ENCODE results near the gene SSTR5.
"Not testable (repeated sequence)": the region's sequence is repeated elsewhere in the genome, so short reads cannot be mapped to it uniquely, and the experiment has no call there.

SSTR5 gene

DNA sequence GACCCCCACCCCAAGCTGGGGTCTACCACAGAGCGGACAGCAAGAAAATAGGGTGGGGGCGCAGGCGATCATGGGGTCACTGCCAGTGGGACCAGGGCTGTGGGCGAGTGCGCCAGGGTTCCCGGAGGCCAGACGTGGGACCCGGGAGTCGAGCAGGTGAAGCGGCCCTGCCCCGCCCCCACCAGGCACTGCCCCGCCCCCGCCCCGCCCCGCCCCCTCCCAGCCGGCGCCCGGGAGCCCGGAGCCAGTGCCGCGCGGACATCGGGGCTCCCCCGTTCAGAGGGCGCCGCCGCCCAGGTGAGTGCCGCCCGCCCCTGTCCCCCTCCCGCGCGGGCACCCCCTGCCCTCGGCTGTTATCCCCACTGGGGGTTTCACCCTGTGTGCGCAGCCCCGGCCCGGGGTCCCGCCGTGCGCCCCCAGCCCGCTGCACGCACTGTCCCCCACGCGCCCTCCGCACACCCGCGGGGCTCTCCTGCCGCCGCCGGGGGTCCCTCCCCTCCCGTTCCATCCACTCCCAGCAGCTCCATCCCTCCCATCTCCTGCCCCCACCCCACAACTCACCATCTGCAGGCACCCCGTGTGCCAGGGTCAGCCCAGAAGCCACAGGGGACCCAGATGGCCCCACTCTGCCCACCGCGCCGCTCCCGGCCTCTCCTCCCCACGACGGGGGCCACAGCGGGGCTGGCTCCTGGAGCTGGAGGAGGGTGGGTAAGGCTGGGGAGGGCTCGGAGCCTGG, at the start of gene SSTR5:
SSTR5 (plus strand) TSS at position 222 of the 736 bp plus-strand sequence. CDS start 6,122 bp downstream, outside the sequence.
- DNase-seq, result no peak

DNA sequence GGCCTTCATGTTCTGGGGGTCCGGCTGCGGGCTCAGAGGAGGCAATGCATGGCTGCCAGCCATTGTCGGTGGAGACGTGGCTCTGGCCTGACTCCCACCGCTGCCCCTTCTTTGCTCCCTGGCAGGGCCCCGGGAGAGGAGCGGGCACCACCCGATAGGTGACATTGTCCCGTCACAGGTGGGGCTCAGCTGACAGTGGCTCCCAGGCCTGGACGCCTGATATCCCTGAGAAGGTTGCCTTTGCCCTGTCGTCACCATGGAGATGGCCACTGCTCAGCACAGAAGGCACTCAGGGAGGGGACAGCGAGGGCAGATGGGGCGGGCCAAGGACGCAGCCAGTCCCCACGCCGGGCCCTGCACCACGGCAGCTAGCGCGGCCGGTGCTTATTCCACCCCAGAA, 48.4 kb upstream of the SSTR5 start:
- no peak for DNase-seq

DNA sequence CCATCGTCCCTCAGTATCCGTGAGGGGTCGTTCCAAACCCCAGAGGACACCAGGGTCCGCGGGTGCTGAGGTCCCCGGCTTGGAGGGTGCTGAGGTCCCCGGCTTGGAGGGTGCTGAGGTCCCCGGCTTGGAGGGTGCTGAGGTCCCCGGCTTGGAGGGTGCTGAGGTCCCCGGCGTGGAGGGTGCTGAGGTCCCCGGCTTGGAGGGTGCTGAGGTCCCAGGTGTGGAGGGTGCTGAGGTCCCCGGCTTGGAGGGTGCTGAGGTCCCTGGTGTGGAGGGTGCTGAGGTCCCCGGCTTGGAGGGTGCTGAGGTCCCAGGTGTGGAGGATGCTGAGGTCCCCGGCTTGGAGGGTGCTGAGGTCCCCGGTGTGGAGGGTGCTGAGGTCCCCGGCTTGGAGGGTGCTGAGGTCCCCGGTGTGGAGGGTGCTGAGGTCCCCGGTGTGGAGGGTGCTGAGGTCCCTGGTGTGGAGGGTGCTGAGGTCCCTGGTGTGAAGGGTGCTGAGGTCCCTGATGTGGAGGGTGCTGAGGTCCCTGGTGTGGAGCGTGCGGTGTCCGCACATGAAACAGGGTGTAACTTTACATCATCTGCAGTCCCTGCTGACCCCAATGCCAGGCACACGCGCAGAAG, 47.3 kb upstream of the SSTR5 start:
- not testable (repeated sequence) for DNase-seq

DNA sequence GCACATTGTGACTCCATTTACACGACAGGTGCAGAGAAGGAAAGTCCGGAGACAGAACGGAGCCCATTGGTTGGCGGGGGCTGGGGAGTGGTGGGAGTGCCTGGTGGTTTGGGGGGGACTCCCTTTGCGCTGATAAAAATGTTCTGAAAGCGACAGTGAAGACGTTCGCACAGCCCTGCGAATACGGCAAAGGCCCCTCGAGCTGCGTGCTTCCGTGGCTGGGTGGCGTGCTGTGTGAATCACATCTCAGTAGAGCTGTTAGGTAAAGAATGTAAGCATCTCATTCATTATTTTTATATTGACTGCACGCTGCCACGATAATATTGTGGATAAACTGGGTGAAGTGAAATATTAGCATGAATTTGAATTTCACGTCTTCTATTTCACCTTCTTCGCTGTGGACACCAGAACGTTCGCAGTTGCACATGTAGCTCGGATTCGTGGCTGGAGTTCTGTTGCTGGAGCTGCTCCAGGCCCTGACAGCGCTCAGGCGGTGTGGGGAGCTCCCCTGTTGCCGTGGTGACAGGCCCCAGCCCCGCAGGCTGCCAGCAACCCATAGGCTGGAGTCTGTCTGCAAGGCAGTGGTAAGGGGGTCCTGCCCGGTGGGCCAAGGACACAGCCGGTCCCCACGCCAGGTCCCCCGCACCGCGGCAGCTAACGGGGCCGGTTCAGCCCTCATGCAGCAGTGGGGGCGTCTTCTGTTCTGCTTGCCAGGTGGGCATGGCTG, 46.3 kb upstream of the SSTR5 start:
- no peak for DNase-seq

DNA sequence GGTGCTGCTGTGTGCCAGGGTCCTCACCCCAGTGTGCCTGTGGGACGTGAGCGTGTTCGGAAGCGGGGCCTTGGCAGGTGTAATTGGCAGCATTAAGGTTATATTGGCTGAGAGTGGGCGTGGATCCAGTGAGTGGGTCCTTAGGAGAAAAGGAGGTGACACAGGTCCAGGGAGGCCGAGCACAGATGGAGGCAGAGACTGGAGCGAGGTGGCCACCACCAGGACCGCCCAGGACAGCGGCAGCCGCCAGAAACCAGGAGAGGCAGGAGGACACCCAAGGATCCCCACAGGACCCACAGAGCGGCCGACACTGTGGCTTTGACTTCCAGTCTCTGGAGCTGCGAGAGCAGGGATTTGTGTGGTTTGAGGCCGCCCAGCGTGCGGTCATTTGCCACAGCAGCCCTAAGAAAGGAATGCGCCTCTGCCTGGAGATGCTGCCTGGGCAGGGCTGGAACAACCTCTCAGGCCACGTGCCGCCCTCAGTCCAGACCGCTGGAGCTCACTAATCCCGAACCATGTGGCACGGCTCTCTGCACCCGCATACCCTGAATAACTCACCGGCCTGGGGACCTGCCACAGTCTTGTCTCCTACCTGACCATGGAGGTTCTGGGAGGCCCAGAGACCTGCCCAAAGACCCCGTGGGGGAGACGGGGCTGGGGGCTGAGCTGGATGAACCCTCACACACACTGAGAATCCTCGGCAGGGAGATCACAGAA, 45.6 kb upstream of the SSTR5 start:
- DNase-seq, result no peak

DNA sequence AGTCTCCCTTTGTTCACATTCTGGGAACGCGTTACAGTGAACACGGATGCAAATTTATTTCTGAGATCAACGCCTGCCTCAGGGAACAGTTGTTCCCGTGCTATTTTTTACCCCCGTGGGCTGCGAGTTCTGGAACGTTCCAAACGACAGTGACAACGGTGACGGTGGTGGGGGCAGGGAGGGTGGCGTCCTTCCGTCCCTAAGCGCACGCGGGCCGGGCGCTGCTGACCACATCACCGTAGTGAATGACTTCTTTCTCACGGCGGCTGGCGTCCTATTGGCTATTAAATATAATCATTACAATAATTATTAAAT, 45.1 kb upstream of the SSTR5 start:
- no peak for DNase-seq

DNA sequence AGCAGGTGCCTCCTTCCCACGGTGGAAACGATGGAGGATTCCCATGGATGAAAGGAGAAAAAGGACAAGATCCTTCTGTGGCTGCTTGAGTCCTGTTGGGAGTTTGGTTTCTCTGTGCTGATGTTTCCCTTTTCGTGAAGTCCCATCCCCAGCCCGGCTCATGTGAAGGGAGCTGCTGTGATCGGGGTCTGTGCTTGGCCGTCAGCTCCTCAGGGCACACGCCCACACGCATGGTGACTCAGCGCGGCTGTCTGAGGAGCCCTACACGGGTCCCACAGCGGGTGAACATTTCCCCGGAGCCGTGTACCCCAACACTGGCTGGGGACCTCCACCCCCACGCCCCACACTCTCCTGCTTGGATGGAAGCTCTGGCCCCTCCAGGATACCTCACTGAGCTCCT, 44.5 kb upstream of the SSTR5 start:
- no peak for DNase-seq

DNA sequence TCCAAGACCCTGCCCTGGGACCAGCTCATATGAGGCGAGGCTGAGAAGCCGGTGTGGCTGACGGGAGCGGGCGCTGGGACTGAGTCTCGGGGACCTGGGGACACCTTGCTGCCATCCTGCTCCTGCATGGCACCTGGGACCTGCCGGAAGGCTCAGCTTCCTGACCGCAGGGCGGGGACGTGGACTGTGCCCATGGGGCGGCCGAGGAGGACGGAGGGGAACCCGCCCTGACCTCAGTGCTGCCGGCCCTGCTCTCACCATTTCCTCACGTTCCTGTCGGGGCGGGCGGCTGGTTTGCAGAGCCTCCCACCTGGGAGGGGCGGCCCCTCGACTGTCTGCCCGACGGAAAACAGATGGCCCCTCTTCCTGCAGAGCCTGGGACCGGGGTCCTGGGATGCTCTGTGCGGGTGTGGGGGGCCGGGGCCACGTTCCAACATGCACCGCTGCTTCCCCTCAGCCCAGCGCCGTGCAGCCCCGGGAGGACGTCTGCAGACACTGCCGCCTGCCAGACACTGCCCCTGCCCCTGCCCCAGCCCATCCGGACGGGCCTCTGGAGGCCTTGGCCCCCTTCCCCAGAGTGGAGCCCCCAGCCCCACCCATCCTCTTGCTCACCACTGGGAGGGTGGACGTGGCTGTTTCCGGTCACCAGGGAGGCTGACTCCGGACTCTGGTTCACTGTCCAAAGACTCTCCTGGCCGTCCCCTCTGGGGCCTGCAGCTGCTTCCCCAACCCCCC, 43.9 kb upstream of the SSTR5 start:
- no peak for DNase-seq

DNA sequence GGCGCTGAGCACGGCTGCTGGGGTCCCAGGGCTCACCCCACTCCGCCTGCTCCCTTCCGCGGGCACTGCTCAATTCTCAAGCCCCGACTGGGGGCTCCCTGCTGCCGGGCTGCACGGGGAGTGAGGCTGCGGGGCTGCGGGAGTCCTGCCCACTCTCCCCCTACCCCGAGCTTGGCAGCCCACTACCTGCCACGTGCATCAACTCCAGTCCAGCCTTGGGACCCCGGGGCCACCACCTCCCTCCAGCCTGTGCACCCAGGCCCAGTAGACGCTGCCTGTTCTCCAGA, 43.3 kb upstream of the SSTR5 start:
- no peak for DNase-seq

DNA sequence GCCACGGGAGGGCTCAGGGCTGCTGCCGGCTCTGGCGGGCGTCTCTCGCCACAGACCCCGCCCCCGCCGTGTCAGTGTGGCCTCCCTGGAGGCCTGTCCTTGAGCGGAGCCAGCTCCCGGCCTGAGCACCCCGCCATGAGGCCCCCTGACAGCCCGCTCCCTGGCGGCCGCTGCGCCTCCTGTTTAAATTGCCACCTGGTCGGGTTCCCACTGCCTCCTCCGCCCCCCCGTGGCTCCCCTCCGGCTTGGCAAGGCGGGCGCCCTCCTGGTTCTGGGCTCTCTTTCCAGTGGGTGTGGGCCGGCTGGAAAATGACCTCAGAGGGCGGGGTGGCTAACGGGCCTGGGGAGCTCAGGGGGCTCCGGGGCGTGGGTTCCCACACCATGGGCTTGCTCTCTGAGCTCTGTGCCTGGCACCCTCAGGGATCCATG, 42.1 kb upstream of the SSTR5 start:
- DNase-seq, result no peak

DNA sequence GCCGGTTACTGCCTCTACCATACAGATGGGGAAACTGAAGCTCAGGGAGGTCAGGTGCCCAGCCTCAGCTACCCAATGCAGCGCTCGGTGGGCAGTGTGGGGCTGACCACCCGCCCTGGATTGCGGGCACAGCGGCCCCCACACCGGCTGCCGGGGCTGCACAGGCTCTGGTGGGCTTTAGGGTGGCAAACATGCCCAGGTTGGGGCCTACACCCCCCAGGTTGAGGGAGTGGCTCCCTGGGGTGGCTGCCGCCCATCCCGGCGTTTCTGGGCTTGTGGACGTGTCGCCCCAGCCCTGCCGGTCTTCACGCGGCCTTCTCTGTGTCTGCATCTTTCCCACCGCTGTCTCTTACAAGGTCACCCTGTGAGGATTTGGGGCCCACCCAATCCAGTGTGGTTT, 40.9 kb upstream of the SSTR5 start:
- no peak for DNase-seq

DNA sequence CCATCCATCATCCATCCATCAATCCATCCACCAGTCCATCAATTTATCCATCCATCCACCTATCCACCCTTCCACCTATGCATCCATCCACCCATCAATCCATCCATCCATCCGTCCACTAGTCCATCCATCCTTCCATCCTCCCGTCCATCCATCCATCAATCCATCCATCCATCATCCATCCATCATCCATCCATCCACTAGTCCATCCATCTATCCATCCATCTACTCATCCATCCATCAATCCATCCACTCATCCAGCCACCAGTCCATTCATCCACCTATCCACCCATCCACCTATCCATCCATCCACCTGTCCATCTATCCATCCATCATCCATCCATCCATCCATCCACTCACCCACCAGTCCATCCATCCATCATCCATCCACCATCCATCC, 39.9 kb upstream of the SSTR5 start:
- no peak for DNase-seq

DNA sequence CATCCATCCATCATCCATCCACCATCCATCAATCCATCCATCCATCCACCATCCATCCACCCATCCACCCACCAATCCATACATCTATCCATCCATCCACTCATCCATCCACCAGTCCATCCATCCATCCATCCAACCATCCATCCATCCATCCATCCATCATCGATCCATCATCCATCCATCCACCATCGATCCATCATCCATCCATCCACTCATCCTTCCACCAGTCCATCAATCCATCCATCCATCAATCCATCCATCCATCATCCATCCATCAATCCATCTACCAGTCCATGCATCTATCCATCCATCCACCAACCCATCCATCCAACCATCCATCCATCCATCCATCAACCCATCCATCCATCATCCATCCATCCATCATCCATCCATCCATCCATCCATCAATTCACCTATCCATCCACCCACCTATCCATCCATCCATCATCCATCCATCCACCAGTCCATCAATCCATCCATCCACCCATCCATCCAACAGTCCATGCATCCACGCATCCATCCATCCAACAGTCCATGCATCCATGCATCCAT, 39.3 kb upstream of the SSTR5 start:
- DNase-seq, result no peak

DNA sequence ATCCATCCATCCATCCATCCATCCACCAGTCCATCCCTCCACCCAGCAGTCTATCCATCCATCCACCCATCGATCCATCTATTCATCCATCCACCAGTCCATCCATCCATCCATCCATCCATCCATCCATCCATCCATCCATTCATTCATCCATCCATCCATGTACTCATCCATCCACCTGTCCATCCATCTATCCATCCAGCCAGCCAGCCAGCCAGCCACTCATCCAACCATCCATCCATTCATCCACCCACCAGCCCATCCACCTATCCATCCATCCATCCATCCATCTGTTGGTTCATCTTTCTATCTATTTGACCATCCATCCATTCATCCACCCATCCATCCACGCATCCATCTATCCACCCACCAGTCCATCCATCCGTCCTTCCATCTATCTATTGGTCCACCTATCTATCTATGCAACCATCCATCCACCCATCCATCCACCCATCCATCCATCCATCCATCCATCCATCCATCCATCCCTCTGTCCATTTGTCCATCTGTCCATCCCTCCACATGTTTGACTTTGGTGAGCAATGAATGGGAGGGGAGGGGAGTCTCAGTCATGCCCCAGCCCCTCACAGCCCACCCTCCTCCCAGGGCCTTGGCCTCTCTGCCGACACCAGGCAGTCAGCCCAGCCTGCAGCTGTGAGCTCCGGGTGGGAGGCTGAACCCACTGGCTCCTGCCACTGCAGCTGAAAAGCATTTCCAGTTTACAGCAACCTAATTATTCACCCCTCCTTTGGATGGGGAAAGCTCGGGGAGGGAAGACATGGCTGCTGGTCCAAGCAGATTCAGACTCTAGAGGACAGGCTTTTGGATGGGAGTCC, 38.1 kb upstream of the SSTR5 start:
- no peak for DNase-seq

DNA sequence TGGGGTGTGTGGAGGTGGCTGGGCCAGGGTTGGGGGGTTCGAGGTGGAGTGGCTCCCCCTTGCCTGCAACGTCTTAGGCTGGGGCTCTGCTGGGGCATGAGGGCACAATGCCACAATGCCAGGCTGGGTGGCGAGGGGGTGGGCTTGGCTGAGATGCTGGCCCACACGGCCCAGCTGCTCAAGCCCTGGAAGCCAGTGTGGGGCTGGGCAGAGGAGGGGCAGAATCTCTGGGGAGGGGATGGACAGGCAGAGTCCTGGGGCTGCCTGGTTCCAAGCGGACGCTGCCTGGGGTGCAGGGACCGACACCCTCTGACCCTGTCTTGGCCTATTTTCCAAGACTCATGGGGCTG, 37.5 kb upstream of the SSTR5 start:
- DNase-seq, result no peak

DNA sequence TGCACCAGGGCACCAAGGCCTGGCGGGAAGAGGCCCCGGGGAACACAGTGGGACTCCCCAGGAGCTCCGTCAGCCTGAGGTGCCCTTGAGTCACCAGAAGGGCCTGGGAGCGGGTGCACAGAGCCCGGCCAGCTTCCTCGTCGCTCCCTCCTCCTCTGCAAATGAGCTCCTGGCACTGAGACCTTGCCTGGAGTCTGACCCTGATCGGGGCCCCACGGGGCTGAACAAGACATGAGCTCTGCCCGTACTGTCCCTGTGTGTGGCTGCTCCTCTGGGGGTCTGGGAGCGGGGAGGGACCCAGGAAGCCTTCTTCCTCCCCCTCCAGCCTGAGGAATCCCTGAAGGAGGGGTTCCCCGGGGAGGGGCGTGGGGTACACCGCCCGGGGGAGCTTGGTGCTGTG, 36.4 kb upstream of the SSTR5 start:
- no peak for DNase-seq

DNA sequence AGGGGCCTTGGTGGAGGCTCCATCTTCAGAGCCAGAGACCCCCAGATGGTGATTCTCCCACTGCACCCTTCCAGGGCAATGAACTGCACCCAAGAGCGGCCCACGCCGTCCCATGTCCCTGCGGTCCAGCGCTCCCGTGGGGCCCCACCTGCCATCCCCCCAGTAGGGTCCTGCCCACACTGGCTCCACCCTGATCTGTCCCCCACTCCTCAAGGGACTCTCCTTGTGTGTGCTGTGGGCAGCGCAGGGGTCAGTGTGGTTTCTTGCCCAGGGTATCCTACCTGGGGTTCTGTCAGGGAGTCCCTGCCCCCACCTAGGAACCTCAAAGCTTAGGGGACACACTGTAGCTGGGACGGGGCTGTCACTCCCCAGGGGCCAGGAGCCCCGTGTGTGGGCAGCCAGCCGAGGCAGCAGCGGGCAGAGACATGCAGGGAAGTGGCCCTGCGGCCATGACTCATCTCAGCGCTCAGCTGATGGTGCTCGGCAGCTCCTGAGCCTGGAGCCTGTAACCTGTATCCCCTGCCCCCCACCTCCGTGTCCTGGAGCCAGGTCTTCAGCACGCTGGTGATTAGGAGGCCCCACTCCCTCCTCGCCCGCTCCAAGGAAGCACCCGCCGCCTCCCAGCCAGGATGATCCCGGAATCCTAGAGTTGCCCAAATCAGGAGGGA, 35.7 kb upstream of the SSTR5 start:
- no peak for DNase-seq

DNA sequence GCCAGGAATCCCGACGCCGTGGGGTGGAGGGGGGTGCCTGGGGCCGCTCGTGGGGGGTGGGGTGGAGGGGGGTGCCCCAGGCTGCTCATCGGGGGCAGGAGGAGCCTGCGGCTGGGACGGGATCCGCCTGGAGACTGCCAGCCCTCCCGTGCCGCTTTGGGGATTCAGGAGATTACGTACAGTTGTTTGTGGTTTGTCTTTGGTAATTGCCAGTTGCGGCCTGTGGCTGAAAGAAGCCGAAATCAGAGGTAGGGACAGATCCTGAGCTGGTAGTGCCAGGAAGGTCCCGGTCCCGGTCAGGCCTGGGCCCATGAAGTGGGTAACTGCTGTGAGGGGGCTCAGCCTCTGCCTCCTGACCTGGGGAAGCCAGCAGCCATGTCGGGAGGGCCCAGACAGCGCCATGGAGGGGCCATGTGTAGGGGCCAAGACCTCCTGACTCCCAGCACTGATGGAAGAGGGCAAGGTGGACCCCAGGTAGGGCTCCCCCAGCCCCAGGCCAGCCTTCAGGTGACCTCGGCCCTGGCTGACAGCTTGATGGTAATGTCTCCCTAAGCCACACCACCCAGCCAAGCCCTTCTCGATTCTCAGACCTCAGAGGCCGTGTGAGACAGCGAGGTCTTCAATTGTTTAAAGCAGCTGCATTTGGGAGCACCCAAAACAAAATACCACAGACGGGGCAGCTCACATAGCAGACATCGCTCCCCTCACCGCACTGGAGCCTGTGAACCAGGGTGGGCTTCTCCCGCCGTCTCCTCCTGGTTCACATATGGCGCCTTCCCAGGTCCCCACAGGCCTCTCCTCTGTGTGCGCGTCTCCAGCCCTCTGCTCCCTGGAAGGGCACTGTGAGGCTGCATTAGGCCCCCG, 34.9 kb upstream of the SSTR5 start:
- DNase-seq, result no peak

DNA sequence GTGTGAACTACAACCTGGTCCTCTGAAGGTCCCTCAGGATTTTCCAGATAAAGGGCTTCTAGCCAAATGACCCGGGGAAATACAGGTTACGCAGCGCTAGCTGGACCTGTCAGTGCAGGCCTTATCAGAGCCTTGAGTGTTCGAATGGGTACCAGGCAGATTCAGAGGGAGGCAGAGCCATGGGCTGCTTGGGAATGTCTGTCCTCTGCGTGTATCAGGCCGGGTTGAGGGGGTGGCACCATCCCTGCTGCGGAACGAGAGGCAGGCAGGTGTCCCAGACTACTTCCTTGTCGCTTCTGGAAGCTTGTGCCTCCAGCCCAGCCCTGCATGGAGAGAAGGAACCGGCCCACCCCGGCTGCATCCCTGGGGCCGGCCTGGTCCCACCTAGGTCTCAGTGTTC, 33.6 kb upstream of the SSTR5 start:
- no peak for DNase-seq

DNA sequence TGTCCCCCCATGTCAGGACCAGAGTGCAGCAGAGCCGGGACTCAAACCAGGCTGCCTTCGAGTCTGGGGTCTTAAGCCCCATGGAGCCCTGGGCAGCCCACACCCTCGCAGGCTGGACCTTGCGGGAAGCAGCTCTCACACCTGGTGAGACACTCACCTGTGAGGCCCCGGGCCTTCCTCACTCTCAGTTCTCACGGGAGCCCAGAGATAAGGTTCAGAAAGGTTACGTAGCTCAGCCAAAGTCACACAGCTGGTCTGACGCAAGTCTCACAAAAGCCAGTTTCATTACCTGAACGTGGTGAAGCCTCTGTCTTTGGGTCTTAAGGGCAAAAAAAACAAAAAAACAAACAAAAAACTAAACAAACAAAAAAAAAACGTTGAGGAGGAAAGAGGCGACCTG, 32.8 kb upstream of the SSTR5 start:
- no peak for DNase-seq
